ENCODE results near the gene ZNF280B. TPM values are rescaled to one million over a fixed set of nuclear protein-coding genes. Genes with fewer than 3 reads are reported as not detected.
"Not testable (repeated sequence)": the region's sequence is repeated elsewhere in the genome, so short reads cannot be mapped to it uniquely, and the experiment has no call there.

Gene ZNF280B
- total RNA-seq, 2 donors from 2014 or later = 10.9 to 15.3 TPM

DNA sequence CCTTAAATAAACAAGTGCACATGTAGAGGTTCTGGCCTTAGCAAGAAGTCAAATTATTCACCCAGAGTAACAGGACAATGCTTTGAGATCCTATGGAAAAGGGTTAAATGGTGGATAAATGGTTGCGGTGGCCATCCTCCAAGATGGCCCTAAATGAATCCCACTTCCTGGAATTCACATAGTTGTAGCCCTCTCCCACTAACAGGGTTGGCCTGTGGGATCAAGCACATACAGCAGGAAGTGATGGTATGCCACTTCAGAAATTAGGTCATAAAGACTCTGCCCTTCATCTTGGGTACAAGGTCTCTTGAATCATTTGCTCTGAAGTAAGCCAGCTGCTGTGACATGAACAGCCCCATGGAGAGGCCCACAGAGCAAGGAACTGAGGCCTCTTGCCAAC lies 1.8 kb downstream of the ZNF280B start:
- Mint-ChIP-seq H3K36me3 (ENCODE audit: low read depth) (peaks cover 53% of the 10 kb centered on the region), H3K4me3 (peak overlapping the region; percentile 90), H3K27ac (no peak overlapping the region), H3K27me3 (ENCODE audit: insufficient read depth) (peaks cover 7% of the 10 kb centered on the region), H3K9me3 (peaks cover 26% of the 10 kb centered on the region), H3K4me1 (peaks cover 8% of the 10 kb centered on the region)
- Histone ChIP-seq H3K4me3 (ENCODE audit: low read length) (peak overlapping the region; percentile 86), H3K27ac (ENCODE audit: low read depth, low read length) (no peak overlapping the region), H3K27me3 (ENCODE audit: control insufficient read depth, insufficient read depth, low read length, poor library complexity, severe bottlenecking) (no peaks in the 10 kb centered on the region), H3K36me3 (ENCODE audit: control insufficient read depth, insufficient read depth, low read length) (peaks cover 51% of the 10 kb centered on the region), H3K9me3 (ENCODE audit: control insufficient read depth, low read length) (peaks cover 12% of the 10 kb centered on the region), H3K4me1 (ENCODE audit: control insufficient read depth, insufficient read depth, low read length) (no peaks in the 10 kb centered on the region), H3K9ac (ENCODE audit: extremely low read depth, low read length, poor library complexity, severe bottlenecking) (no peak overlapping the region)
- 80 to 92% methylated on average over 1 of the region's 1 CpG for WGBS, 2 experiments (ENCODE audit: insufficient coverage in 1 of 2, insufficient read length in 1 of 2)
- TF ChIP-seq, protein P1, sequence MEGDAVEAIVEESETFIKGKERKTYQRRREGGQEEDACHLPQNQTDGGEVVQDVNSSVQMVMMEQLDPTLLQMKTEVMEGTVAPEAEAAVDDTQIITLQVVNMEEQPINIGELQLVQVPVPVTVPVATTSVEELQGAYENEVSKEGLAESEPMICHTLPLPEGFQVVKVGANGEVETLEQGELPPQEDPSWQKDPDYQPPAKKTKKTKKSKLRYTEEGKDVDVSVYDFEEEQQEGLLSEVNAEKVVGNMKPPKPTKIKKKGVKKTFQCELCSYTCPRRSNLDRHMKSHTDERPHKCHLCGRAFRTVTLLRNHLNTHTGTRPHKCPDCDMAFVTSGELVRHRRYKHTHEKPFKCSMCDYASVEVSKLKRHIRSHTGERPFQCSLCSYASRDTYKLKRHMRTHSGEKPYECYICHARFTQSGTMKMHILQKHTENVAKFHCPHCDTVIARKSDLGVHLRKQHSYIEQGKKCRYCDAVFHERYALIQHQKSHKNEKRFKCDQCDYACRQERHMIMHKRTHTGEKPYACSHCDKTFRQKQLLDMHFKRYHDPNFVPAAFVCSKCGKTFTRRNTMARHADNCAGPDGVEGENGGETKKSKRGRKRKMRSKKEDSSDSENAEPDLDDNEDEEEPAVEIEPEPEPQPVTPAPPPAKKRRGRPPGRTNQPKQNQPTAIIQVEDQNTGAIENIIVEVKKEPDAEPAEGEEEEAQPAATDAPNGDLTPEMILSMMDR (conservative IDR thresholded peaks at IDR 0.05) = no peak
- no peak for DNase-seq

DNA sequence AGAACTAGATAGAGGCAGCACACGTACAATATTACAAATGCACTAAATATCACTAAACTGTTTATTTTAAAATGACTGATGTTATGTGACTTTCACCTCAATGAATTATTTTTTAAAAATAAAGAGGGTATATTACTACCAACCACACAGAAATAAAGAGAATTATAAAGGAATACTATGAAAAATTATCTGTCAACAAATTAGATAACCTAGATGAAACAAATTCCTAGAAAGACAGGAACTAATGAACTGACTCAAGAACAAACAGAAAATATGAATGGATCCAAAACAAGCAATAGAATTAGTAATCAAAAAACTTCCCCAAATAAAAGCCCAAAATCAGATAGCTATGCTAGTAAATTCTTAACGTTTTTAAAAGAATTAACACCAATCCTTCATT lies 10.3 kb downstream of the ZNF280B start:
- no peak overlapping the region for H3K9ac ChIP-seq (ENCODE audit: extremely low read depth, low read length, poor library complexity, severe bottlenecking)
- no peak overlapping the region for H3K27ac ChIP-seq (ENCODE audit: low read depth, low read length)
- no peak for DNase-seq
- H3K4me1 ChIP-seq (ENCODE audit: control insufficient read depth, insufficient read depth, low read length) = no peaks in the 10 kb centered on the region
- Mint-ChIP-seq H3K36me3 (ENCODE audit: low read depth) (peaks cover 59% of the 10 kb centered on the region), H3K9me3 (no peaks in the 10 kb centered on the region), H3K4me3 (no peak overlapping the region), H3K27me3 (ENCODE audit: insufficient read depth) (no peaks in the 10 kb centered on the region), H3K4me1 (no peaks in the 10 kb centered on the region), H3K27ac (no peak overlapping the region)
- H3K9me3 ChIP-seq (ENCODE audit: control insufficient read depth, low read length) = no peaks in the 10 kb centered on the region
- no peaks in the 10 kb centered on the region for H3K27me3 ChIP-seq (ENCODE audit: control insufficient read depth, insufficient read depth, low read length, poor library complexity, severe bottlenecking)
- H3K4me3 ChIP-seq (ENCODE audit: low read length) = no peak overlapping the region
- TF ChIP-seq, protein P1 (conservative IDR thresholded peaks at IDR 0.05) = no peak
- WGBS, 2 experiments (ENCODE audit: insufficient coverage in 1 of 2, insufficient read length in 1 of 2) = 96% methylated on average over 1 of the region's 2 CpGs; no CpG with 5 or more reads in 1 of the 2 experiments
- peaks cover 40% of the 10 kb centered on the region for H3K36me3 ChIP-seq (ENCODE audit: control insufficient read depth, insufficient read depth, low read length)

DNA sequence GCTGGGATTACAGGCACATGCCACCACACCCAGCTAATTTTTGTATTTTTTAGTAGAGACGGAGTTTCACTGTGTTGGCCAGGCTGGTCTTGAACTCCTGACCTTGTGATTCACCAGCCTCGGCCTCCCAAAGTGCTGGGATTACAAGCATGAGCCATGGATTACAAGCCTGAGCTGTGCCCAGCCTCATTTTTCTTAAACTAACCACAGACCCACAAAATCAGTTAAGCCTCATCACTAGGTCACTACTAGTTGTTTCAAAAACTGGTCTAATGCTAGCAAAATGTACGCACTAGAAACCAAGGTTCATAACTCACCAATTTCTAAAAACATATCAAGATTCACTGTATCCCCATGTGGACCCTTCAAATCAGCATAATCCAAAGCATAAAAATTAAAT lies 17.0 kb downstream of the ZNF280B start:
- DNase-seq; H3K9me3 ChIP-seq (ENCODE audit: control insufficient read depth, low read length); H3K4me3 ChIP-seq (ENCODE audit: low read length); H3K4me1 ChIP-seq (ENCODE audit: control insufficient read depth, insufficient read depth, low read length); H3K27me3 Mint-ChIP-seq (ENCODE audit: insufficient read depth); H3K27ac Mint-ChIP-seq; H3K27me3 ChIP-seq (ENCODE audit: control insufficient read depth, insufficient read depth, low read length, poor library complexity, severe bottlenecking); H3K27ac ChIP-seq (ENCODE audit: low read depth, low read length); H3K9me3 Mint-ChIP-seq; H3K9ac ChIP-seq (ENCODE audit: extremely low read depth, low read length, poor library complexity, severe bottlenecking); H3K4me1 Mint-ChIP-seq; H3K4me3 Mint-ChIP-seq: not testable (repeated sequence)
- 94 to 100% methylated on average over 1 to 3 of the region's 3 CpGs for WGBS, 2 experiments (ENCODE audit: insufficient coverage in 1 of 2, insufficient read length in 1 of 2)
- peaks cover 66% of the 10 kb centered on the region for H3K36me3 Mint-ChIP-seq (ENCODE audit: low read depth)
- H3K36me3 ChIP-seq (ENCODE audit: control insufficient read depth, insufficient read depth, low read length) = peaks cover 64% of the 10 kb centered on the region

DNA sequence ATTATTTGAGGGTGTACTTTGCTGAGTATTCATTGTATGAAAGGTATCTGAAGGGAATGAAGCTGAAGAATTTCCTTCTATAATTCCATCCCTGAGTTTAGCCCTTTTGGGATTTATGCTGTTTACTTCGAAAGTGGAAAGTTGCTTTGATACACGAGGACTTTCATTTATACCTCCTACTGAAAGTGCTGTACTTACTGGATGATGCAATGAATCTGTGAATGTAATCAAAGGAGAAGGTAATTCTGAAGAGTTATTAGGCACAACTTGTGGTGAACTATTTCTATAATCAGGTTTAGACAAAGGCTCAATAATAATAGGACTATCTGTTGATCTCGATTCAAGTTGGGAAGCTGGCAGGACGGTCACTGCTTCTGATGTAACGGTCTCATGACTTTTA lies 19.8 kb downstream of the ZNF280B start:
- no peaks in the 10 kb centered on the region for H3K4me1 Mint-ChIP-seq
- no peak overlapping the region for H3K9ac ChIP-seq (ENCODE audit: extremely low read depth, low read length, poor library complexity, severe bottlenecking)
- H3K4me3 ChIP-seq (ENCODE audit: low read length) = no peak overlapping the region
- H3K27me3 ChIP-seq (ENCODE audit: control insufficient read depth, insufficient read depth, low read length, poor library complexity, severe bottlenecking) = no peaks in the 10 kb centered on the region
- H3K9me3 ChIP-seq (ENCODE audit: control insufficient read depth, low read length) = no peaks in the 10 kb centered on the region
- H3K27ac Mint-ChIP-seq = no peak overlapping the region
- H3K4me3 Mint-ChIP-seq = no peak overlapping the region
- H3K9me3 Mint-ChIP-seq = no peaks in the 10 kb centered on the region
- H3K4me1 ChIP-seq (ENCODE audit: control insufficient read depth, insufficient read depth, low read length) = no peaks in the 10 kb centered on the region
- no peaks in the 10 kb centered on the region for H3K27me3 Mint-ChIP-seq (ENCODE audit: insufficient read depth)
- no peak overlapping the region for H3K27ac ChIP-seq (ENCODE audit: low read depth, low read length)
- no peak for DNase-seq
- TF ChIP-seq, protein P1 (conservative IDR thresholded peaks at IDR 0.05) = no peak
- H3K36me3 Mint-ChIP-seq (ENCODE audit: low read depth) = peaks cover 63% of the 10 kb centered on the region
- 93 to 100% methylated on average over 3 to 5 of the region's 5 CpGs for WGBS, 2 experiments (ENCODE audit: insufficient coverage in 1 of 2, insufficient read length in 1 of 2)
- H3K36me3 ChIP-seq (ENCODE audit: control insufficient read depth, insufficient read depth, low read length) = peaks cover 72% of the 10 kb centered on the region
